Measurements from ENCODE around the gene PI16. TPM values are rescaled to one million over a fixed set of nuclear protein-coding genes. Genes with fewer than 3 reads are reported as not detected.

PI16 gene
- total RNA-seq, 1 experiment from 2014 or later = not detected

- POLR2A ChIA-PET = no interaction called here
- peaks cover 36% of the 10 kb centered on the region for H3K4me1 ChIP-seq (ENCODE audit: control insufficient read depth, insufficient read depth, low read length)
Measured at GRCh38 chr6:36916126-36916525, 38.4 kb upstream of the PI16 start.

GRCh38 chr6:36917541-36918193 is 36.9 kb upstream of the PI16 start:
- ChIA-PET POLR2A (no interaction called here), CTCF (no interaction called here)
- no peak for ATAC-seq
- no peak for DNase-seq (ENCODE audit: low read depth, low spot score)
- H3K9me3 ChIP-seq (ENCODE audit: control insufficient read depth, insufficient read depth, low read depth, low read length) = no peaks in the 10 kb centered on the region
- no peak for TF ChIP-seq SIN3A (IDR thresholded peaks at IDR 0.05; ENCODE audit: borderline replicate concordance, insufficient read depth, low read depth, low read length)
- no peak for TF ChIP-seq TCF7L2 (IDR thresholded peaks at IDR 0.05; ENCODE audit: low read depth, low read length)
- no peak for TF ChIP-seq CTCF (IDR thresholded peaks at IDR 0.05)
- no peak for TF ChIP-seq REST (IDR thresholded peaks at IDR 0.05; ENCODE audit: insufficient read depth in 1 of 2, low read depth in 2 of 2, low read length in 1 of 2)
- no peak for TF ChIP-seq POLR2AphosphoS5 (IDR thresholded peaks at IDR 0.05; ENCODE audit: low read depth, low read length)
- H3K27ac ChIP-seq (ENCODE audit: low read length) = no peak overlapping the region
- in situ Hi-C loops (cut with HindIII; ENCODE audit: low pct_unique_long_range_greater_than_20kb, low sequenced_read_pairs) = no loop called here
- H3K4me1 ChIP-seq (ENCODE audit: control insufficient read depth, insufficient read depth, low read length) = peaks cover 24% of the 10 kb centered on the region
- no TSS peak for BruUV-seq (replicated peaks)
- H3K4me3 ChIP-seq (ENCODE audit: low read depth in 2 of 2, low read length in 2 of 2) = no peak overlapping the region
- intact Hi-C loops (cut with micrococcal nuclease; ENCODE audit: unreplicated experiment) = no loop called here
- peaks cover 5% of the 10 kb centered on the region; the same call in 1 of the 2 replicates for H3K36me3 ChIP-seq (ENCODE audit: control insufficient read depth, insufficient read depth, low read length)
- no peaks in the 10 kb centered on the region for H3K27me3 ChIP-seq (ENCODE audit: control insufficient read depth, insufficient read depth, low read length)

More at GRCh38 chr6:36916126-36916525, 38.4 kb upstream of the PI16 start:
- no peaks in the 10 kb centered on the region for H3K27me3 ChIP-seq (ENCODE audit: control insufficient read depth, insufficient read depth, low read length)
- no peak for ATAC-seq
- in situ Hi-C loops (cut with HindIII; ENCODE audit: low pct_unique_long_range_greater_than_20kb, low sequenced_read_pairs) = no loop called here
- no peaks in the 10 kb centered on the region for H3K9me3 ChIP-seq (ENCODE audit: control insufficient read depth, insufficient read depth, low read depth, low read length)
- intact Hi-C loops (cut with micrococcal nuclease; ENCODE audit: unreplicated experiment) = no loop called here
- peaks cover 5% of the 10 kb centered on the region; the same call in 1 of the 2 replicates for H3K36me3 ChIP-seq (ENCODE audit: control insufficient read depth, insufficient read depth, low read length)
- BruUV-seq (replicated peaks) = no TSS peak
- DNase-seq (ENCODE audit: low read depth, low spot score) = no peak
- no peak for TF ChIP-seq CTCF (IDR thresholded peaks at IDR 0.05)
- no peak for TF ChIP-seq REST (IDR thresholded peaks at IDR 0.05; ENCODE audit: insufficient read depth in 1 of 2, low read depth in 2 of 2, low read length in 1 of 2)
- no peak for TF ChIP-seq TCF7L2 (IDR thresholded peaks at IDR 0.05; ENCODE audit: low read depth, low read length)
- no peak for TF ChIP-seq SIN3A (IDR thresholded peaks at IDR 0.05; ENCODE audit: borderline replicate concordance, insufficient read depth, low read depth, low read length)
- no peak for TF ChIP-seq POLR2AphosphoS5 (IDR thresholded peaks at IDR 0.05; ENCODE audit: low read depth, low read length)
- H3K4me3 ChIP-seq (ENCODE audit: low read depth in 2 of 2, low read length in 2 of 2) = no peak overlapping the region
- no peak overlapping the region for H3K27ac ChIP-seq (ENCODE audit: low read length)
- CTCF ChIA-PET = no interaction called here

Data from Panc1 (cell line).